NCI-H345 treated with DMSO at 0.1 percent for 48 hours (cell line): ENCODE results near the gene TFF2.

Experiments
- DNase-seq: peaks from one replicate; lab custom pipeline; 2025; ENCODE audit not compliant: unreplicated experiment; lab: John Stamatoyannopoulos, UW

The TFF2 gene

GRCh38 chr21:42384156-42384945 lies 33.6 kb upstream of the TFF2 start:
- peak; percentile 62 for DNase-seq

GRCh38 chr21:42383331-42383730 lies 32.5 kb upstream of the TFF2 start:
- DNase-seq, result no peak

GRCh38 chr21:42382915-42383314 lies 32.1 kb upstream of the TFF2 start:
- no peak for DNase-seq

- DNase-seq, result peak; percentile 36
Observed at GRCh38 chr21:42381347-42381984, 30.7 kb upstream of the TFF2 start.

- no peak for DNase-seq
Observed at GRCh38 chr21:42379426-42380215, 28.8 kb upstream of the TFF2 start.

GRCh38 chr21:42378418-42378817 lies 27.6 kb upstream of the TFF2 start:
- no peak for DNase-seq

GRCh38 chr21:42377951-42378340 lies 27.2 kb upstream of the TFF2 start:
- no peak for DNase-seq

- no peak for DNase-seq
Observed at GRCh38 chr21:42377211-42377950, 26.6 kb upstream of the TFF2 start.

- no peak for DNase-seq
Observed at GRCh38 chr21:42376338-42376982, 25.7 kb upstream of the TFF2 start.

GRCh38 chr21:42375966-42376337 lies 25.2 kb upstream of the TFF2 start:
- DNase-seq, result no peak

- no peak for DNase-seq
Observed at GRCh38 chr21:42375506-42375905, 24.7 kb upstream of the TFF2 start.

- DNase-seq, result no peak
Observed at GRCh38 chr21:42374864-42375499, 24.2 kb upstream of the TFF2 start.

- no peak for DNase-seq
Observed at GRCh38 chr21:42374457-42374856, 23.7 kb upstream of the TFF2 start.

GRCh38 chr21:42373908-42374455 lies 23.2 kb upstream of the TFF2 start:
- no peak for DNase-seq

- DNase-seq, result no peak
Observed at GRCh38 chr21:42373196-42373907, 22.6 kb upstream of the TFF2 start.

GRCh38 chr21:42370894-42371654 lies 20.3 kb upstream of the TFF2 start:
- DNase-seq, result no peak

GRCh38 chr21:42369821-42370220 lies 19.0 kb upstream of the TFF2 start:
- no peak for DNase-seq

GRCh38 chr21:42367367-42368165 lies 16.8 kb upstream of the TFF2 start:
- no peak for DNase-seq
